ENCODE data around the gene TUBB1.
"Not testable (repeated sequence)": the region's sequence is repeated elsewhere in the genome, so short reads cannot be mapped to it uniquely, and the experiment has no call there.

Gene TUBB1

GRCh38 chr20:59006167-59006863 is 12.9 kb upstream of the TUBB1 start:
- no peak for DNase-seq (ENCODE audit: low spot score)

GRCh38 chr20:59006864-59007664 is 12.2 kb upstream of the TUBB1 start, which contains the start of gene CTSZ:
Gene CTSZ (minus strand): TSS chr20:59007254. CDS start chr20:59007128, 126 bp downstream.
- peak; percentile 56 for DNase-seq (ENCODE audit: low spot score)

- no peak for DNase-seq (ENCODE audit: low spot score)
Observed at GRCh38 chr20:59007665-59008511, 11.3 kb upstream of the TUBB1 start.

GRCh38 chr20:59008715-59009336 is 10.4 kb upstream of the TUBB1 start:
- no peak for DNase-seq (ENCODE audit: low spot score)

GRCh38 chr20:59010321-59010994 is 8.8 kb upstream of the TUBB1 start:
- peak; percentile 61 for DNase-seq (ENCODE audit: low spot score)

GRCh38 chr20:59010995-59011873 is 8.0 kb upstream of the TUBB1 start:
- peak; percentile 92 for DNase-seq (ENCODE audit: low spot score)

- DNase-seq (ENCODE audit: low spot score): not testable (repeated sequence)
Observed at GRCh38 chr20:59011874-59012157, 7.4 kb upstream of the TUBB1 start.

- no peak for DNase-seq (ENCODE audit: low spot score)
Observed at GRCh38 chr20:59013031-59013951, 5.9 kb upstream of the TUBB1 start.

- DNase-seq (ENCODE audit: low spot score): no peak
Observed at GRCh38 chr20:59013959-59014608, 5.1 kb upstream of the TUBB1 start.

- no peak for DNase-seq (ENCODE audit: low spot score)
Observed at GRCh38 chr20:59014680-59015389, 4.4 kb upstream of the TUBB1 start.

- DNase-seq (ENCODE audit: low spot score): no peak
Observed at GRCh38 chr20:59015411-59015810, 3.8 kb upstream of the TUBB1 start.

GRCh38 chr20:59015812-59016711 is 3.2 kb upstream of the TUBB1 start:
- DNase-seq (ENCODE audit: low spot score): no peak

GRCh38 chr20:59016795-59017492 is 2.3 kb upstream of the TUBB1 start:
- no peak for DNase-seq (ENCODE audit: low spot score)

GRCh38 chr20:59017493-59018231 is 1.6 kb upstream of the TUBB1 start:
- DNase-seq (ENCODE audit: low spot score): no peak

GRCh38 chr20:59018817-59019216 is 412 bp upstream of the TUBB1 start:
- DNase-seq (ENCODE audit: low spot score): no peak
